DMS 273 (cell line): ENCODE measurements around the gene ST6GAL1.

Source experiments
- DNase-seq: peaks from one replicate; lab custom pipeline; 2025; ENCODE audit not compliant: unreplicated experiment; lab: John Stamatoyannopoulos, UW

Gene ST6GAL1

DNA sequence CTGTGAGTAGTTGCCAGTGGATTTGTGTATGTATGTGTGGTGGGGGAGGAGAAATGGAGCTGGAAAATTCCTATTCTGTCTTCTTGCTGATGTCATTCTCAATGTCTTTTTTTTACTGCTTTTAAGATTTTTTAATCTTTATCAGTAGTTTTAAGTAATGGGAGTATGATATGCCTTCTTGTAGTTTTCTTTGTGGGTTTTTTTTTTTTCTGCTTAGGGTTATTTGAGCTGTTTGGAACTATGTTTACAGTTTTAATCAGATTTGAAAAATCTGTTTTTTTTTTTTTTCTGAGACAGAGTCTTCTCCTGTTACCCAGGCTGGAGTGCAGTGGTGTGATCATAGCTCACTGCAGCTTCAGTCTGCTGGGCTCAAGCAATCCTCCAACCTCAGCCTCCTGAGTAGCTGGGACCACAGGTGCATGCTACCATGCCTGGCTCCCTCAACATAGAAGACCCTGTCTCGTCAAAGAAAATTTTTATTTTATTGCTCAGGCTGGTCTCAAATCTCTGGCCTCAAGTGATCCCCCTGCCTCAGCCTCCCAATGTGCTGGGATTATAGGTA, 171.8 kb downstream of the ST6GAL1 start:
- DNase-seq = no peak

DNA sequence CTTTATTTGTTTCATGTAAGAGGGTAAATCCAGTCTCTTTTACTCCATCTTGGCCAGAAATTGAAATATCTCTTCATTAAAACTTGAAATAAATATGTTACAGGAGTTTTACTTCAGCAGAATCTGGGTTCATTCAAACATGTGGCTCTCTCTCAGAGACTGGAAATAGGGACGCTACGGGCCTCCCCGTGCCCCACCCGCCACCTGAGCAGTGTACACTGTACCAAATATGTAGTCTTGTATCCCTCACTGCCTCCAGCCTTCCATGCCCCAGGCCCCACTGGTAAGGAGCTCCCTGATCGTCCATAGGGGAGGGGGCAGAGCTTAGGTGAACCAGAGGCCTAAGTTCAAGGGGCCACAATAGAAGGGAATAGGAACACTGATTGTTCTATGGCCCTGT, 172.9 kb downstream of the ST6GAL1 start:
- no peak for DNase-seq

DNA sequence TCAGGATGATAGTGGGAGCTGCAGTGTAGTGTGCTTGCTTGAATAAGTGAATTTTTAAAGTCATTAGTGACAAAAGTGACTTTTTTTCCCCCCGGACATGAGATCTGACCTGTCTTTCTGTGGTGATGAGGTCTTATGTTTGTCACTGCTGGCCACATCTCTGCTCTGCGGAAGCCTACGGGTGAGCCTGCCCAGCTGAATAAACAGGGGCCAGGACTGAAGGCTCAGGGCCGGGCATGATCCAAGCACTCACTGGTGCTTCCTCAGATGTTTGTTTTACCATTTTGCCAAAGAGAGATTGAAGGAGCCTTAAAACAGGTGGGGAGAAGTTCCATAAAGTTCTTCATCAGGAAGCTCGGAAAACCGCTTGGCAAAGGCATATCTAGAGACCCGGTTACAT, 174.0 kb downstream of the ST6GAL1 start:
- no peak for DNase-seq

DNA sequence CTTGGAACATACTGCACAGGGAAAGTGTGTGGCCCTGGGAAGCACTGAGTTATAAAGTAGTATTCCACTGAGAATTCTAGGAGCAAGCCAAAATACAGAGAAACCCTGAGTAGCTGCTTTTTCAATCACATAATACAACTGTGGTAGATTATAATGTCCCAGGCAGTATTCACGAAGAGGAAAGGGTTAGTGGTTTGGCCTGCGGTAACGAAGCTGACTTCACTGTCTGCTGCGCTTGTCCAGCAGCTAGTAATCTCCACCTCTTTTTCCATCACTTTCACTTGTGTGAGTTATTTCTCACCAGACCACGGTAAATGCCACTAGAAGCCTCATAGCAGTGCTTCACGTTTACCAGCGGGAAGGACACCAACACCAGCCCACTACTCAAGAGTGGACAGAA, 174.6 kb downstream of the ST6GAL1 start:
- no peak for DNase-seq

DNA sequence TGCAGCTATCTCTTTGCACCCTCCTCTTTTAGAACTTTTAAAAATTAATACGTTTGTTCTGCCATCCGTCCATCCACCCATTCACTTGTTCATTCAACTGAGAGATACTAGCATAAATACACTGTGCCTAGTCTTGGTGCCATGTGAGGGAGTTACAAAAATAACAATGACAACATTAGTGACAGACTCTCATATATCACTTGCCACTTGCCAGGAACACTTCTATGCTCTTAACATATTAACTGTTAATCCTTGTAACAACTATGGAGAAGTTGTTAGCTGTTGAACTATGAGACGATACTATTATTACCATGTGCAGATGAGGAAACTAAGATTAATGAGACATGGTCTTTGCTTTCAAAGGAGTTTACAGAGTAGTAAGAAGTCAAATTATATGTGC, 175.4 kb downstream of the ST6GAL1 start:
- DNase-seq = no peak

DNA sequence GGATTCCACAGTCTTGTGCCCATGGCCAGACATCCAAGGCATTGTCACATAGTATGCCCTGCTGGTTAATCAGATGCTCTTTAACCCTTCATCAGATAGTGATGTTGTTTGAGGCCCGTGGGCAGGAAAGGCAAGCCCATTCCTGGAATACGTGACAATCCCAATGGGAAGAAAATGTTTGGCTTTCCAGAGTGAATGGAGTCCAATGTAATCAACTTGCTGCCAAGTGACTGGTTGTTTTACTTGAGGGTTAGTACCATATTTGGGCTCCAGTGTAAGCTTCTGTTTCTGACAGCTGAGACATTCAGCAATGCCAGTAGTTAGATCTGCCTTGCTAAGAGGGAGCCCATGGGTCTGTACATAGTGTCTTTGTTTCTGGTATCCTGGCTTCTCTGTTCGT, 177.7 kb downstream of the ST6GAL1 start:
- no peak for DNase-seq

DNA sequence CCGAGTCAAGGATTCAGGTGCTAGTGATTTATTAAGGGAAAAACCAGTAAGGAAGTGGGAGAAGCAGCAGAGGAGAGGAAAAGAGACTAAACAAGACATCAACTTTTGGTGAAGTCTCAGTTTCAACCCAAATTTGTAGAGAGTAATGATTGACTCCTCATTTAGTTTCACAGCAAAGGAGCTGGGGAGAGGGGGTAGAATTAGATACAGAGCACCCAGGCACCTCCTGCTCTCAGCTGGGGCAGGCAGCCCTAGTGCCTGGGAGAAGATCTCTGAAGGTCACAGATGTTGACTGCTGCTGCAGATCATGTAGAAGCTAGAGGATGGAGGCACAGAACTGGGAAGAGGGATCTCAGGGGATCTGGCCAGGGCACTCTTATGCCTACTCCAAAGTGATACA, 179.8 kb downstream of the ST6GAL1 start:
- DNase-seq = no peak

DNA sequence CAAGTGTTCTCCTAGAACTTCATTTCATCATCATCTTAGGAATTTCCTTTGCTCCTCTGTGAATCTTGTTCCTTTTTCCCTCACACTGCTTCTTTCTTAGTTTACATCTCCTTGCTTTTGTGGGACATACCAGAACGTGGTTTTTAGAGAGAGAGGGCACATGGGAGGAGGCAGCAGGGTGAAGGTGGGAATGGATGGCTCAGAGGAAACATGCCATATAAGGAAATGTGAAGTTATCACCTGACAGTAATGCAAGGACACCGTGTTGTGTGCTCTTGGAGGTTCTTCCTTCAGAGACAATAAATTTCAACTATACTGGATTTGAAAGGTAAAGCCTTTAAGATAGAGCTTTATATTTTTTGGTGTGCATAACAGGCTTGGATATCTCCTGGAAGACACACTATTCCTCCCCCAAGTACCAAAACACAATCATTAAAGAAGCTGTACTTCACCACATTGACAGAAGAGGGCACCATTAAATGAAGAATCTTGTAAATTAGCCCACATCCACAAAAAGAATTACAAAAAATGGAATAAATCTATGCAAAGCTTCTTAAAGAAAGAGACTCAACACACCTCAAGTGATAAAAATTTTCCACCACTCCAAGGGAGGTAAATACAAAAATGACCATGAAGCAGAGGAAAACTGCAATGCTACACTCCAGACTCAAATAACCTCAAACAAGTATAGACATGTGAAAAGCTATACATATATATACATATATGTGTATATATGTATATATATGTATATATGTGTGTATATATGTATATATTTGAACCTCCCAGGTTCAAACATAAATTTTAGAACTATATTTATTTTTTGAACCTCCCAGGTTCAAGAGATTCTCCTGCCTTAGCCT, 182.8 kb downstream of the ST6GAL1 start:
- DNase-seq = peak; percentile 55

DNA sequence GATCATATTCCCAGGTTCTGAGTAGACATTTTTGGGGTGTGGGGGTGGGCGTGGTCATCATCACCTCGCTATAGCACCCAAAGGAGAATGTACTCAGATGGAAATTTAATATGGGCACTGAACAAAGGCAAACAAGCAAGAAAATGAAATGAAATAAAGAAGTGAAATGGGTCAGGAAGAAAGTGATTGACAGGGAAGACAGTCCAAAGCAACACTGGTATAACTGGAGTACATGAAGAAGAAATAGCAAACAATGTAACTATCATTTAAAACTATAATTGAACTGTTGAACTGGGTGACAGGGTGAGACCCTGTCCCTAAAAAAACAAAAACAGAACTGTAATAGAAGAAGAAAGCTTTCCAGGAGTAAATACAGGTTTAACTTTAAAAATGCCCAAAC, 184.2 kb downstream of the ST6GAL1 start:
- no peak for DNase-seq

DNA sequence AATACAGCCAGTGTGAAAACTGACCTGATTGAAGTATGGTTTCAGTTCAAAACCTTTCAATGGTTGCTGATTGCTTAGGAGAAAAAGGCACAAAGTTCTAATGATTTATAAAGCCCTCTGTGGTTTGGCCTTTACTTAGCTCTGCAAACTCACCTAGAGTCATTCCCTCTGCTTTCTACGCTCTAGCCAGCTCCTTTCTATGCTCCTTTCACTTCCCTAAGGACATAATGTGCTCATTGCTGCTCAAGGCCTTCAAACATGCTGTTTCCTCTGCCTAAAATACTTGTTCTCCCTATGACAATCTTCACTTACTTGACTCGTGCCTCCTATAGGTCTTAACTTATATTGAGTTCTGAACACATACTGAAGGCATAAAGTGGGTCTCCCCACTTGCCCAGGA, 190.0 kb downstream of the ST6GAL1 start:
- no peak for DNase-seq

DNA sequence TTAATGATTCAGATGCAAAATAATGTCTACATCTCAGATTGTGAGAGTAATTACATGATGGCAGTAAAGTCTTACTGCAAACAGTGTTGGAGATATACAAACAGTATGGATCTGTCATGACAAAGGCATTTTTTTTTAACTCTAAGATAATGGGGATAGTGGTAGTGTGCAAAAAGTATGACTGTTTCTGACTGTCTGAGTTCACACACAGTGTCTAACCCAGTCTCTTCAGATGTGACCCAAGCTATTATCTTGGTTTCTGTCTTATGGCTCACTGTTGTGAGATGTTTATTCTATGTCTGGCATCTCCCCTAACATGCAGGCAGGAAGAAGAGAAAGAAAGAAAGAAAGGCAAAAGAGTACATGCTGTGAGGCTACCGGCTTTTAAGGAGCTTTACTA, 191.9 kb downstream of the ST6GAL1 start:
- DNase-seq = no peak

DNA sequence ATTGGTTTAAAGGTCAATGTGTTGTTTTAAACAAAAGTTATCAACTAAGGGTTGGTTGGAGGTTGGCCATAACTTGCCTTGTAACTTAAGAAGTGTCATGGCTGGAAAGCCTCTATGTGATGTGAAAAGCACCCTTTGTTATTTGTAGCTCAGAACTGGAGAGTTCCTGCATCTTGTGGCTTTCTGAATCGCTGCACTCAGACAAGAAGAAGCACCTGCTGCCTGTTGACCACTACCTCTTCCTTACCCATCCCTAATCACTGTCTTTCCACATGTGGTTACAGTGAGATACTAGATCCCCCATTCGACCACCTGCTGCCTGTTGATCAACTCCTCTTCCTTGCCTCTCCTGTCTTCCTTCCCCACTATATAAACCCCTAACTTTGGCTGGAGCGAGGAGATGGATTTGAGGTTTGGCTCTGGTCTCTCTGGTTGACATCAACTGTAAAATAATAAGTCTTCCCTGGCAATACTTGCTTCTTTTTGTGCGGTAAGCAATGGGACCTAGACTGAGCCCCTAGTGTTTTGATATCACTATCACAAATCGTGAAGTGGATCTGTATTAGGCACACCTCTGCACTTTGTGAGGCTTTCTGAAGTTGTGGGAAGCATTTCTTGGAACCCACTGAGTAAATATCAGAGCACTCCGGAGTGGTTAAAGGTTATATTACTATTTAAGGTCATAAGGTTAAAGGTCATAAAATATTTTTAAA, 195.1 kb downstream of the ST6GAL1 start:
- DNase-seq = no peak
